ENCODE results near the gene HID1.
A peak's percentile ranks its signal among the peaks of the same experiment; 100 is the strongest.
"Not testable (repeated sequence)": the region's sequence is repeated elsewhere in the genome, so short reads cannot be mapped to it uniquely, and the experiment has no call there.

The HID1 gene

GRCh38 chr17:74970395-74970794 is 2.2 kb downstream of the HID1 start:
- no peak for DNase-seq

GRCh38 chr17:74969501-74969900 is 3.1 kb downstream of the HID1 start:
- not testable (repeated sequence) for DNase-seq

- no peak for DNase-seq
These were observed 4.2 kb downstream of the HID1 start for GRCh38 chr17:74968361-74968780.

- no peak for DNase-seq
These were observed 7.5 kb downstream of the HID1 start for GRCh38 chr17:74964988-74965622.

GRCh38 chr17:74964246-74964761 is 8.3 kb downstream of the HID1 start:
- no peak for DNase-seq

- DNase-seq, result no peak
These were observed 8.9 kb downstream of the HID1 start for GRCh38 chr17:74963656-74964055.

GRCh38 chr17:74962622-74963394 is 9.8 kb downstream of the HID1 start:
- DNase-seq, result no peak

GRCh38 chr17:74961657-74962350 is 10.8 kb downstream of the HID1 start:
- peak; percentile 83 for DNase-seq

- DNase-seq, result peak; percentile 46
These were observed 11.8 kb downstream of the HID1 start for GRCh38 chr17:74960570-74961342.

- DNase-seq, result no peak
These were observed 12.6 kb downstream of the HID1 start for GRCh38 chr17:74959826-74960515.

- peak; percentile 42 for DNase-seq
These were observed 14.4 kb downstream of the HID1 start for GRCh38 chr17:74957935-74958740.

GRCh38 chr17:74956093-74956492 is 16.5 kb downstream of the HID1 start:
- no peak for DNase-seq

GRCh38 chr17:74954665-74955421 is 17.7 kb downstream of the HID1 start:
- no peak for DNase-seq

GRCh38 chr17:74954115-74954514 is 18.4 kb downstream of the HID1 start:
- no peak for DNase-seq

GRCh38 chr17:74953134-74953687 is 19.3 kb downstream of the HID1 start:
- no peak for DNase-seq

GRCh38 chr17:74952431-74953133 is 20.0 kb downstream of the HID1 start:
- DNase-seq, result no peak

GRCh38 chr17:74951680-74952421 is 20.7 kb downstream of the HID1 start:
- no peak for DNase-seq

GRCh38 chr17:74951065-74951464 is 21.5 kb downstream of the HID1 start:
- DNase-seq, result no peak

- DNase-seq, result no peak
These were observed 22.4 kb downstream of the HID1 start for GRCh38 chr17:74950207-74950606.
